Gastrocnemius medialis (tissue), 4 donors: Measurements from ENCODE around the gene NKX2-2.

ENCODE experiments used
- CTCF ChIP-seq, 5 experiments: fragments of 450-650 bp in 3 of 5; fragments of 200-600 bp in 2 of 5; sonication (generic) in 2 of 5; IDR thresholded peaks in 4 of 5; conservative IDR thresholded peaks in 1 of 5; 1 replicate in 4 of 5; 2 replicates in 1 of 5; pipeline ENCODE4 v1.5.1; 2016 to 2019; ENCODE audit warnings: antibody characterized with exemption in 5 of 5, mild to moderate bottlenecking in 3 of 5, moderate library complexity in 3 of 5
- POLR2A ChIP-seq, 2 donors: fragments of 450-650 bp; IDR thresholded peaks; one replicate each; pipeline ENCODE4 v1.6.1; 2017; ENCODE audit warnings: antibody characterized with exemption in 2 of 2, mild to moderate bottlenecking in 2 of 2, moderate library complexity in 2 of 2

- TF ChIP-seq CTCF (IDR thresholded peaks at IDR 0.05 in 4 of 5, conservative IDR thresholded peaks at IDR 0.05 in 1 of 5) (no peak), POLR2A (IDR thresholded peaks at IDR 0.05) (no peak)
These were observed 15.2 kb downstream of the NKX2-2 start for GRCh38 chr20:21498635-21499034.
